Cerebellar nuclear complex (tissue), 1 donor: Measurements from ENCODE around the gene RPTOR.

Source experiments
- DNase-seq, 2 experiments: peaks; one replicate each; lab custom pipeline; 2025; lab: John Stamatoyannopoulos, UW

RPTOR gene

GRCh38 chr17:80947200-80947940, 402.7 kb downstream of the RPTOR start:
- no peak for DNase-seq

DNA sequence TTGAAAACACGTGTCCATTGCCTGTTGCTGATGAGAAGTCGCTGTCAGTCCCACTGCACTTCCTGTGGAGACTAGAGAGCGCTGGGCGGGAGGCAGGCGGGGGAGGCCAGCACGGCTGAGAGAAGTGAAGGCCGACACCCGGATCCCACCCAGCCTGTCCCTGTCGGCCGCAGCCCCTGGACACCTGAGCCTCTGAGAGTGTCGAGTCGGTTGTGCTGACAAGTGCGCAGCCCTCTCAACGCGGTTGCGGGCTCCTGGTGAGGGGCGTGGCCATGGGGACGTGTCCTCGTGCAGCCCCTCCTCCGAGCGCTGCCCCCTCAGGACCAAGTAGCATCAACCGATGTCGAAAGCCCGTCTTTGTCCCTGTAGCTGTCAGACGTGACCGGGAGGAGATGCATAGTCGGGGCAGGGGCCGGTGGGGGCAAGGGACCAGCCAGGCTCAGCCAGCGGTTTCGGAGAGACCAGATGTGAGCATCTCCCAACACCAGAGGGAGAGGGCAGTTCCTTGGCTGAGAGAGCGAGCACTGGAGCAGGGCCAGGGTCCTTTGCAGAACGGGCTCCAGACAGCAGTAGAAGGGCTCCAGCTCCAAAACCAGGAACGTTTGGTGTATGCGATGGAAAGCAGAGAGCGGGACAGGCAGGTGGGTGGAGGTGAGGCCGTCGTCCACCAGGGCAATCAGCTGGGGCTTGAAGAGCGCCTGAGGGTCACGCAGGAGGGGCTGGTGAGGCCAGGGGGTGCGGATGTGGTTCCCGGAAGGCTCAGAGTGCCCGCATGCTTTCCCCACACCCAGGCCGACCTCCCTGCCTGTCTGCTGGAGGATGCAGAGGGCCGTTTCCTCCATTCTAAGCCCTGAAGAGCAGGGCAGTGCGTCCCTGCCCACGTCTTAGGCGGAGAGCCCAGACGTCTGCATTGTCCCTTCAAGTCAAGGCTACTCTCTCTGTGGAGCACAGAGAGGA, 403.7 kb downstream of the RPTOR start:
- no peak for DNase-seq

- DNase-seq = no peak
These were observed 404.4 kb downstream of the RPTOR start for GRCh38 chr17:80948976-80949450.

GRCh38 chr17:80949451-80950421, 405.1 kb downstream of the RPTOR start:
- no peak for DNase-seq

DNA sequence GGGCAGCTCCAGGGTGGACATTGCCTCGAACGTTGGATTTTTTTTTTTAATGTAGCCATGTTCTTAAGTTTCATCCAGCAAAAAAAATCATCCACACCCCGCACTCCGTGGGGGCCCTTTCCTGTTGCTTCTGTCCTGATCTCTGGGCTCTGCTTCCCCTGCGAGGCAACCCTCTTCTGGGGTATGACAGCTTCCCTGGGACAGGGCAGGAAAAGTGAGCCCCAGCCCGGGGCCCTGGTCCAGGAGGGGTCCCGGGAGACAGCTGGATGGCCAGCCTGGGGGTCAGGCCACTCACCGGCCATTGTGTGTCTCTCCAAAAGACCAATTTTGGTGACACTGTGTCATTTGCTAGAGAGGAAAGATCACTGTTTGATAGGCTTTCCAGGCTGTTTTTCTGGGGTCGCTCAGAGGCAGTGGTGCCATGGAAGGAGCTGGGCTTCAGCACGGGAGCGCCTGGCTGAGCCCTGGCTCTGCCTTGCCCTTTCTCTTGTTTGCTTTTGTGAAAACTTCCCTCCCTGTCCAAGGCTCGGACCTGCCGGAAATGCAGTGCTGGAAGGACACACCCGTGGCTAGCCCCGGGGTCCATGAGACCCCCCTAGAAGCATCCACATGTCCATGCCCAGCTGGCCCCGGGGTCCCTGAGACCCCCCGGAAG, 406.0 kb downstream of the RPTOR start:
- no peak for DNase-seq

GRCh38 chr17:80951121-80952090, 406.8 kb downstream of the RPTOR start:
- DNase-seq = no peak

GRCh38 chr17:80952291-80952690, 407.7 kb downstream of the RPTOR start:
- DNase-seq = no peak

- DNase-seq = no peak
These were observed 409.1 kb downstream of the RPTOR start for GRCh38 chr17:80953471-80954315.

DNA sequence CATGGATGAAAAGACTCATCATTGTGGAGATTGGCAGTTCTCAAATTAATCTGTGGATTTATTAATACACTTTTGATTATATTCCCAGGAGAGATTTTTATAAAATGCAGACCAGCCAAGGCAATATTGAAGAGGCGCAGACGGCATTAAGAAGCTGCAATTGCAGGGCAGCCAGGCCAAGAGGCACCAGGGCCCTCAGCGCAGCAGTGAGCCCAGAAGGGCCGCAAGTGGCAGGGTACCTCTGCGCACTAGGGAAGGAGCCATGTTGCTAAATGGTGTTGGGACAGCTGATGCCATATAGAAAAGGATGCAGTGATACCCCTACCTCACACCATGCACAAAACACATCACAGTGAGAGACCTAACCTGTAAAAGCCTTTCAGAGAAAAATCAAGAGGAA, 410.4 kb downstream of the RPTOR start:
- DNase-seq = no peak

- DNase-seq = no peak
These were observed 411.1 kb downstream of the RPTOR start for GRCh38 chr17:80955671-80956280.

- no peak for DNase-seq
These were observed 411.9 kb downstream of the RPTOR start for GRCh38 chr17:80956321-80957190.

- no peak for DNase-seq
These were observed 412.9 kb downstream of the RPTOR start for GRCh38 chr17:80957461-80957941.

DNA sequence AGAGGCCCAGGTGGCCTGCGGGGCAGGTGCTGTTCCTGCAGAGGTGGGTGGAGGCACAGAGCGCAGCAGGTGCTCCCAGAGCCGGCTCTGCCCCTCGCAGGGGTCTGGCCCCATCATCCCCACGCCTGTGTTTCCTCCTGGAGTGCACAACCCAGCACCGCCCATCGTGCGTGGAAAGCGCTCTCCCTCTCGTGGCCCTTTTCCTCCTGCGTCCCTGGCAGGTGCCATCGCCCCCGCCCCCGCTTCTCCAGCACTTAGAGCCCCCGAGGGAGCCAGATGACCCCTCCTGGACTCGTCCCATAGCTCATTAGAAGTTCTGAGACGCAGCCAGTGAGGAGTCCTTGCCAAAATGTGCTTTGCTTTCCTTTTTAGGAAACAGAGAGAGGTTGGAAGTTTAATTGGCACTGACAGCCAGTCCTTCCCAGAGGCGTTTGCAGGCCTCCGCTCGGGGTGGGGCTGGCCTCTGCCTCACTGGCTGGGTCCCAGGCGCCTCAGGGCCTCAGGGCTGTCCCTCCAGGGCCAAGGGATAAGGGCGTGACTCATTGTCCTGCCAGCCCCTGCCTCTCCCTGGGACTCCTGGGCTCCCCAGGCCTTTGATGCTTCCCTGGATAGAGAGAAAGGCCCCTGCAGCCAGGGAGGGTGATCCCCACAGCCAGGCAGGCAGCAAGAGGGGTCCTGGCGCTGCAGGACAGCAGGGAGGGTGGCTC, 414.8 kb downstream of the RPTOR start:
- DNase-seq = no peak

DNA sequence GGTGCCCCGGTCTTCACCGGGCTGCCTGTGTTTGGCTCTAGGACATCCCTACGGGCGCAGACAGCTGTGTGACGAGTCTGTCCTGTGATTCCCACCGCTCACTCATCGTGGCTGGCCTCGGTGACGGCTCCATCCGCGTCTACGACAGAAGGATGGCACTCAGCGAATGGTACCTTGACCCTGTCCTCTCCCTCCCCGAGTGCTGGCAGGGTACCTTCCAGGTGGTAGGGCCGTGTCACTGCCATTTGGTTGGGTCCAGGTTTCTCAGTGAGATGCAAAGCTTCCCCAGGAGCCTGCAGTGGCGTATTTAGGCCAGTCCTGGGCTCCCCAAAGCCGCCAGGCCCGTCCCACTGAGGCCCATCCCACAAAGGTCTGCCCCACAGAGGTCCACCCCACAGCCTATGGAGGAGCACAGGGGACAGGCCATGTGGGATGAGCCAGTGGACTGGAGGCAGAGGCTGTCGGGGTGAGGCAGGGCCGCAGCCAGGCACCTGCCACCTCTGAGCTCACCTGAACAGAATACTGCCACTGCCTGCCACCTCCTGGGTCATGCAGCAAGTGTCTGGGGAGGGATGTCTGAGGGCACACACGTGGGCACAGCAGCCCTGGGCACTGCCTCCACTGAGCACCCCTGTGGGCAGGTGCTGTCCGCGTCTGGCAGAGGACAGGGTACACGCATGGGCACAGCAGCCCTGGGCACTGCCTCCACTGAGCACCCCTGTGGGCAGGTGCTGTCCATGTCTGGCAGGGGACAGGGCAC, 415.6 kb downstream of the RPTOR start:
- DNase-seq = no peak

GRCh38 chr17:80960797-80961452, 416.3 kb downstream of the RPTOR start:
- no peak for DNase-seq
